ENCODE results near the gene NUPR1.
"Not testable (repeated sequence)": the region's sequence is repeated elsewhere in the genome, so short reads cannot be mapped to it uniquely, and the experiment has no call there.

DNA sequence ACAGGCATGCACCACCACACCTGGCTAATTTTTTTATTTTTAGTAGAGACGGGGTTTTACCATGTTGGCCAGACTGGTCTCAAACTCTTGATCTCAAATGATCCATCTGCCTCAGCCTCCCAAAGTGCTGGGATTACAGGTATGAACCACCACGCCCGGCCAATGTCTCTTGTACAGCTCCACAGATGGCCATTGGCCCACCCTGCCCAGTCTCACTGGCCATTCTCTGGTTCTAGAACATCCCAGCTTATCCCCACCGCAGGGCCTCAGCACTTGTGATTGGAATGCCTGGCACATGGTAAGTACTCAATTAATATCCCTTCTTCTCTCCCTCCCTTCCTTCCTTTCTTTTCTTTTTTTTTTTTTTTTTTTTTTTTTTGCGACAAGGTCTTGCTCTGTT is 55.4 kb downstream of the NUPR1 start:
- TF ChIP-seq YY1 (IDR thresholded peaks at IDR 0.05; ENCODE audit: insufficient read depth, insufficient read length); ZNF274 (IDR thresholded peaks at IDR 0.05; ENCODE audit: low read depth, low read length): not testable (repeated sequence)

All from NT2/D1 (cell line).